Astrocyte of the spinal cord (primary cell): ENCODE measurements around the gene MON2.
"Not testable (repeated sequence)": the region's sequence is repeated elsewhere in the genome, so short reads cannot be mapped to it uniquely, and the experiment has no call there.

Experiments
- DNase-seq: peaks from one replicate; pipeline ENCODE4 v3.0.0; 2011; ENCODE audit warnings: low read depth, low spot score
- H3K4me3 ChIP-seq: 2 replicates; pipeline ENCODE4 v1.5.1; 2011; ENCODE audit warnings: low read depth, mild to moderate bottlenecking, low read length, moderate library complexity
- CTCF ChIP-seq: IDR thresholded peaks from 2 replicates; pipeline ENCODE4 v1.5.1; 2012; ENCODE audit warnings: low read depth, mild to moderate bottlenecking, low read length, inconsistent platforms
- in situ Hi-C: cut with HindIII; loops from 2 replicates; pipeline ENCODE4 v1.10.0; 2017; ENCODE audit warnings: low sequenced_read_pairs

The MON2 gene

GRCh38 chr12:62512901-62513300 is 46.3 kb downstream of the MON2 start:
- no peak for TF ChIP-seq CTCF
- in situ Hi-C loops, result no loop called here
- H3K4me3 ChIP-seq, result no peak overlapping the region
- DNase-seq, result no peak

GRCh38 chr12:62514080-62514479 is 47.5 kb downstream of the MON2 start:
- DNase-seq, H3K4me3 ChIP-seq, in situ Hi-C loops: not testable (repeated sequence)

- in situ Hi-C loops, result no loop called here
- H3K4me3 ChIP-seq, result no peak overlapping the region
- no peak for DNase-seq
- no peak for TF ChIP-seq CTCF
Observed at GRCh38 chr12:62516927-62517326, 50.3 kb downstream of the MON2 start.

DNA sequence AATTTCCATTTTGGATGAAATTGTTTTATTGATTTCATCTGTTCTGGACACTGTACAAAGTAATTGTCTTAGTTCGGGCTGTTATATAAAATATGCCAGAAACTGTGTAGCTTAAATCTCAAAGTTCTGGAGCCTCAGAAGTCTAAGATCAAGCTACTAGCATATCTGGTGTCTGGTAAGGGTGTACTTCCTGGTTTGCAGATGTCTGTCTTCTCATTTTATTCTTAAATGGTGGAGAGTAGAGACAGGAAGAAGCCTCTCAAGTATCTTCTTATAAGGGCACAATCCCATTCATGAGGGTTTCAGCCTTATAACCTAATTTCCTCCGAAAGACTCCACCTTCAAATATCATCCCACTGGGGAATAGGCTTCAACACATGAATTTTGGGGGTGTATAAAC is 51.3 kb downstream of the MON2 start:
- DNase-seq, result no peak
- no peak for TF ChIP-seq CTCF
- no peak overlapping the region for H3K4me3 ChIP-seq
- in situ Hi-C loops, result no loop called here

- no peak for TF ChIP-seq CTCF
- DNase-seq, result no peak
- in situ Hi-C loops, result no loop called here
- no peak overlapping the region for H3K4me3 ChIP-seq
Observed at GRCh38 chr12:62519043-62519442, 52.4 kb downstream of the MON2 start.

DNA sequence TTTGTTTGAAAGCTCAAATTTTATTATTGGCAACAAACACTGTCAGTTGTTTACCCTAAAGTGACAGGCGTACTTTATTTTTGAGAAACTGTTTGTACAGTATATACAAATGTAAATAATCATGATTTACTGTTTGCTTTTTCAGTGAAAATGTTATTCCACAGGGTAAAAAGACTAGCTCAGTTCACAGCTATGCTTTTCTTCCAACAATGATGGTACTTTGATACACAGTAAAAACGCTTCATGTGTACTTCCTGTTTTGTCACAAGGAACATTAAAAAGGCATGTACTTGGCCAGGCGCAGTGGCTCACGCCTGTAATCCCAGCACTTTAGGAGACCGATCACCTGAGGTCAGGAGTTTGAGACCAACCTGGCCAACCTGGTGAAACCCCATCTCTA is 53.7 kb downstream of the MON2 start:
- no peak for DNase-seq
- no peak for TF ChIP-seq CTCF
- H3K4me3 ChIP-seq, result no peak overlapping the region
- in situ Hi-C loops, result no loop called here

DNA sequence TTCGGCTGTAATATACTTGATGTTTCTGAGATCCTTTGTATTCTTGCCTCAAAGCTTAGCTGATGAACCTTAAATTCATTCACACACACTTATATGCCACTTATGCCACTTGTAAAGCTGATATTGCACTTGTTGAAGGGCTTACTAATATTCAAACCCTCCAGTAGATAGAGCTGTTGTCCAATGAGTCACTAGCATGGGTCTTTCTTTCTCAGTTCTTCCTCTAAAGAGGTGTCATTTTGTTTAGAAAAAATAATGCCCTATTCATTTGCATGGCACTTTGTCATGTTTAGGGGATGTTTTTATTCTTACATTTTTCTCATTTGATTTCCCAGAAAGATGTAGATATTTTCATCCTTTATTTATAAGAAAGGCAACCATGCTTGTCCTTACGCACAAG is 56.4 kb downstream of the MON2 start:
- in situ Hi-C loops, result no loop called here
- H3K4me3 ChIP-seq, result no peak overlapping the region
- TF ChIP-seq CTCF, result no peak
- no peak for DNase-seq
